GM19328 (cell line): ENCODE measurements around the gene DEAF1.

Source experiments
- ATAC-seq: cut with Tn5 transposase; IDR thresholded peaks from one replicate; pipeline ENCODE4 v1.9.1; 2021; ENCODE audit warnings: mild to moderate bottlenecking, moderate library complexity; ENCODE audit not compliant: unreplicated experiment

The DEAF1 gene

GRCh38 chr11:625636-626268 lies 69.3 kb downstream of the DEAF1 start:
- no peak for ATAC-seq

- ATAC-seq, result no peak
These were observed 70.1 kb downstream of the DEAF1 start, which contains the start of gene CDHR5 for GRCh38 chr11:624705-625635. Gene CDHR5, minus strand, starts transcription at chr11:624955. Its CDS starts 53 bp downstream, at chr11:624902.

GRCh38 chr11:623999-624704 lies 70.9 kb downstream of the DEAF1 start:
- no peak for ATAC-seq

GRCh38 chr11:623349-623869 lies 71.6 kb downstream of the DEAF1 start:
- no peak for ATAC-seq

GRCh38 chr11:621838-622237 lies 73.2 kb downstream of the DEAF1 start:
- no peak for ATAC-seq

- no peak for ATAC-seq
These were observed 73.8 kb downstream of the DEAF1 start for GRCh38 chr11:620935-621814.

- no peak for ATAC-seq
These were observed 74.8 kb downstream of the DEAF1 start for GRCh38 chr11:620201-620600.

- ATAC-seq, result no peak
These were observed 75.4 kb downstream of the DEAF1 start for GRCh38 chr11:619628-620050.

- ATAC-seq, result no peak
These were observed 76.0 kb downstream of the DEAF1 start for GRCh38 chr11:618856-619627.

- ATAC-seq, result no peak
These were observed 76.9 kb downstream of the DEAF1 start for GRCh38 chr11:617912-618682.

GRCh38 chr11:617199-617911 lies 77.7 kb downstream of the DEAF1 start:
- ATAC-seq, result no peak

- no peak for ATAC-seq
These were observed 78.5 kb downstream of the DEAF1 start for GRCh38 chr11:616320-617198.

GRCh38 chr11:615504-616319 lies 79.3 kb downstream of the DEAF1 start, which contains the start of gene IRF7:
Gene IRF7, minus strand, starts transcription at chr11:615950. Its CDS starts 586 bp downstream, at chr11:615364.
- ATAC-seq, result peak; percentile 74

- no peak for ATAC-seq
These were observed 80.2 kb downstream of the DEAF1 start for GRCh38 chr11:614623-615503.

- ATAC-seq, result no peak
These were observed 80.9 kb downstream of the DEAF1 start for GRCh38 chr11:614021-614622.
